Activated naive CD4-positive, alpha-beta T cell treated with anti-CD3 and anti-CD28 coated beads, Interleukin-2, amount 10 ng/mL, durations not matched to agents 7 days and 5 days (primary cell): ENCODE measurements around the gene CACNA1G.

Source experiments
- CTCF ChIA-PET: fragments of 350-600 bp; sonication (Branson Sonifier 250); formaldehyde crosslinking; loops from one replicate; lab custom pipeline; 2021; ENCODE audit warnings: antibody characterized with exemption; lab: Charles Lee
- DNase-seq: peaks from one replicate; pipeline ENCODE4 v3.0.0-alpha.2; 2020
- H3K27ac Mint-ChIP-seq: one replicate; pipeline ENCODE4 v1.8.0; 2021; ENCODE audit warnings: mild to moderate bottlenecking, moderate library complexity, mixed read lengths
- H3K27me3 Mint-ChIP-seq: one replicate; pipeline ENCODE4 v1.8.0; 2021; ENCODE audit warnings: mild to moderate bottlenecking, mixed read lengths
- H3K36me3 Mint-ChIP-seq: one replicate; pipeline ENCODE4 v1.8.0; 2021; ENCODE audit warnings: mixed read lengths
- H3K4me1 Mint-ChIP-seq: one replicate; pipeline ENCODE4 v1.8.0; 2021; ENCODE audit warnings: mixed read lengths
- H3K4me3 Mint-ChIP-seq: one replicate; pipeline ENCODE4 v1.8.0; 2021; ENCODE audit warnings: mild to moderate bottlenecking, moderate library complexity, mixed read lengths
- H3K9me3 Mint-ChIP-seq: one replicate; pipeline ENCODE4 v1.8.0; 2021; ENCODE audit warnings: mixed read lengths

Gene CACNA1G

GRCh38 chr17:50599606-50600005 lies 39.1 kb downstream of the CACNA1G start:
- Mint-ChIP-seq H3K36me3 (no peaks in the 10 kb centered on the region), H3K27ac (no peak overlapping the region), H3K4me3 (no peak overlapping the region), H3K4me1 (no peaks in the 10 kb centered on the region), H3K9me3 (no peaks in the 10 kb centered on the region), H3K27me3 (peaks cover 35% of the 10 kb centered on the region)
- CTCF ChIA-PET: no interaction called here
- no peak for DNase-seq

GRCh38 chr17:50601823-50602375 lies 41.4 kb downstream of the CACNA1G start:
- no peaks in the 10 kb centered on the region for H3K4me1 Mint-ChIP-seq
- CTCF ChIA-PET: no interaction called here
- DNase-seq: no peak
- H3K27me3 Mint-ChIP-seq: peaks cover 52% of the 10 kb centered on the region
- H3K9me3 Mint-ChIP-seq: no peaks in the 10 kb centered on the region
- H3K4me3 Mint-ChIP-seq: no peak overlapping the region
- no peaks in the 10 kb centered on the region for H3K36me3 Mint-ChIP-seq
- H3K27ac Mint-ChIP-seq: no peak overlapping the region

- H3K4me1 Mint-ChIP-seq: no peaks in the 10 kb centered on the region
- no peak overlapping the region for H3K27ac Mint-ChIP-seq
- H3K4me3 Mint-ChIP-seq: no peak overlapping the region
- H3K27me3 Mint-ChIP-seq: peaks cover 57% of the 10 kb centered on the region
- no peak for DNase-seq
- no peaks in the 10 kb centered on the region for H3K36me3 Mint-ChIP-seq
- CTCF ChIA-PET: no interaction called here
- no peaks in the 10 kb centered on the region for H3K9me3 Mint-ChIP-seq
Observed at GRCh38 chr17:50602836-50603235, 42.3 kb downstream of the CACNA1G start.

DNA sequence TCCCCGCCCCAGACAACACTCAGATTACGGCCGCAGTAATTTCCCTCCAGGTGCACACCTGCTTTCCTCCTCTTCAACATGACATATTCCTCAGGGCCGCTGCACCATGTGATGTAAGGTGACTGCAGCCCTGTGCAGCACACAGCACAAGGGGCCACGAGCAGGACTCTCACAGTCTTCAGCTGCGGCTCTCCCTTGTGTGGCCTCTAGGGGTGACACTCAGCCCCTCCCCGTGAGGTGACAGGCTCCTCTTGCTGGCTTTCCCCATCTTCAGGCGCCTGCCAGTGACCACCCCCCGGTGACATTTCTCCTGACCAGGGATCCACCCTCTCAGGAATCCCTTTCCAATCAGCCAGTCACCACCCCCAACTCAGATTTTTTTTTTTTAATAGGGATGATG lies 42.8 kb downstream of the CACNA1G start:
- Mint-ChIP-seq H3K27me3 (peaks cover 61% of the 10 kb centered on the region), H3K4me3 (no peak overlapping the region), H3K4me1 (no peaks in the 10 kb centered on the region), H3K27ac (no peak overlapping the region), H3K9me3 (no peaks in the 10 kb centered on the region), H3K36me3 (no peaks in the 10 kb centered on the region)
- CTCF ChIA-PET: no interaction called here
- DNase-seq: no peak

- no peak overlapping the region for H3K4me3 Mint-ChIP-seq
- CTCF ChIA-PET: no interaction called here
- no peak for DNase-seq
- peaks cover 67% of the 10 kb centered on the region for H3K27me3 Mint-ChIP-seq
- H3K9me3 Mint-ChIP-seq: no peaks in the 10 kb centered on the region
- no peaks in the 10 kb centered on the region for H3K36me3 Mint-ChIP-seq
- no peak overlapping the region for H3K27ac Mint-ChIP-seq
- no peaks in the 10 kb centered on the region for H3K4me1 Mint-ChIP-seq
Observed at GRCh38 chr17:50604513-50604912, 44.0 kb downstream of the CACNA1G start.

GRCh38 chr17:50605429-50605828 lies 44.9 kb downstream of the CACNA1G start:
- Mint-ChIP-seq H3K27me3 (peaks cover 72% of the 10 kb centered on the region), H3K27ac (no peak overlapping the region), H3K4me3 (no peak overlapping the region), H3K36me3 (no peaks in the 10 kb centered on the region), H3K4me1 (no peaks in the 10 kb centered on the region), H3K9me3 (no peaks in the 10 kb centered on the region)
- no peak for DNase-seq
- CTCF ChIA-PET: interaction anchor here (1.2 kb wide), 1 partner anchor 122 kb away, joined by 3 read pairs; no protein-coding TSS in a partner anchor

DNA sequence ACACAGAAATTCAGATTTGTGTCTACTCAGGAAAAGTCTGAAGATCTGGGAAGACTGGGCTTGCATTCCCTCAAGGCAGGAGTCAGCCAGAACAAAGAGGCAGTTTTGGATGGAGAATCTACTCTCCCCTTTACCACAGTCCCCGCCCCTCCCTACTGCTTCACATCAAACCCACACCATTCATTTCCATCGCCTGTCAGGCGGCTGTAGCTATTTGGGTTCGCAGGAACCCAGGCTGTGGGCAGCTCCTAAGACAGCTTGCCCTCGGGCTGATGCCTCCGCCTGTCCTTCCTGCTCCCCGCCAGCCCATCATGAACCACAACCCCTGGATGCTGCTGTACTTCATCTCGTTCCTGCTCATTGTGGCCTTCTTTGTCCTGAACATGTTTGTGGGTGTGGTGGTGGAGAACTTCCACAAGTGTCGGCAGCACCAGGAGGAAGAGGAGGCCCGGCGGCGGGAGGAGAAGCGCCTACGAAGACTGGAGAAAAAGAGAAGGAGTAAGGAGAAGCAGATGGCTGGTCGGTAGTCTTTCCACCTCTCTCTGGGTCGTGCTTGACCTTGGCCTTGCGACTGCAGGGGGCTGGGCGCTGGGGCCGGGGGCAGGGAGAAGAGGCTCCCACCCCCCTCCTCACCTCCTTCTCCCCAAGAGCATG lies 47.1 kb downstream of the CACNA1G start:
- H3K4me1 Mint-ChIP-seq: no peaks in the 10 kb centered on the region
- H3K27me3 Mint-ChIP-seq: peaks cover 69% of the 10 kb centered on the region
- CTCF ChIA-PET: interaction anchor here (1.6 kb wide), 1 partner anchor 44 kb away, joined by 3 read pairs; no protein-coding TSS in a partner anchor
- no peaks in the 10 kb centered on the region for H3K9me3 Mint-ChIP-seq
- no peaks in the 10 kb centered on the region for H3K36me3 Mint-ChIP-seq
- no peak for DNase-seq
- no peak overlapping the region for H3K4me3 Mint-ChIP-seq
- no peak overlapping the region for H3K27ac Mint-ChIP-seq

DNA sequence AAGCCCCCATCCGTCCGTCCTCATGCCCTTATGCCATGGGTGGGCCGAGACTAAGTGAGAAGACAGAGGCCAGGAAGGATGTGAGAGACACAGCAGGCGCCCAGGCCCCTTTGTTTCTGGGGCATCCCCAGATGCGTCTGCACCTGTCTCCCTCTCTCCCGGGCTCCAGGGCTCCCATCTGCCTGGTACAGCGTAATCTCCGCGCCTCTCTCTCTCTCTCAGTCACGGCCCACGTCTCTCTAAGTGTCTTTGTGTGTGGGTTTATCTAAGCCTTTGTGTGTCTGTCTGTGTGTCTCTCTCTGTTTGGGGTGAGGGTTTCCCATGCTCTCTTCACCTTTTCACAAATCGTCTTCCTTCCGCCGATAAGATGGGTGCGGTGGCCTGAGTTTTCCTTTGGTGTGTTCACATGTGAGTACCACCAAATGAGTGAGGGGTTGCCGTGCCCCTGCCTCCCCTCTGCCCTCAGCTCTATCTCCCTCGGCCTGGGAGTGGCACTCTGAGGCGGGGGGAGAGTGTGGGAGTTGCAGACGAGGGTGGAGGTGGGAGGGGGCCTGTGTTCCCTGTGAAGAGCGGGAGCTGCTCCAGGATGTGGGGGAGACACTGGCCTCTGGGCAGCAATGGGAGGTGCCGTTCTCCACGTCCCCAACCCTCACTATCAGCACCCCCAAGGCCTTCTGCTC lies 48.3 kb downstream of the CACNA1G start:
- Mint-ChIP-seq H3K27me3 (peaks cover 70% of the 10 kb centered on the region), H3K4me1 (peaks cover under 1% of the 10 kb centered on the region), H3K4me3 (no peak overlapping the region), H3K9me3 (no peaks in the 10 kb centered on the region), H3K27ac (no peak overlapping the region), H3K36me3 (no peaks in the 10 kb centered on the region)
- CTCF ChIA-PET: interaction anchor here (1.6 kb wide), 1 partner anchor 45 kb away, joined by 3 read pairs; no protein-coding TSS in a partner anchor
- no peak for DNase-seq

GRCh38 chr17:50609380-50610074 lies 49.0 kb downstream of the CACNA1G start:
- CTCF ChIA-PET: no interaction called here
- Mint-ChIP-seq H3K4me1 (peaks cover 7% of the 10 kb centered on the region), H3K27me3 (peaks cover 70% of the 10 kb centered on the region), H3K36me3 (no peaks in the 10 kb centered on the region), H3K9me3 (no peaks in the 10 kb centered on the region), H3K27ac (no peak overlapping the region), H3K4me3 (no peak overlapping the region)
- no peak for DNase-seq

GRCh38 chr17:50611634-50612033 lies 51.1 kb downstream of the CACNA1G start:
- DNase-seq: no peak
- H3K4me3 Mint-ChIP-seq: no peak overlapping the region
- H3K27me3 Mint-ChIP-seq: peaks cover 70% of the 10 kb centered on the region
- H3K9me3 Mint-ChIP-seq: no peaks in the 10 kb centered on the region
- H3K27ac Mint-ChIP-seq: no peak overlapping the region
- CTCF ChIA-PET: no interaction called here
- peaks cover 7% of the 10 kb centered on the region for H3K4me1 Mint-ChIP-seq
- no peaks in the 10 kb centered on the region for H3K36me3 Mint-ChIP-seq

DNA sequence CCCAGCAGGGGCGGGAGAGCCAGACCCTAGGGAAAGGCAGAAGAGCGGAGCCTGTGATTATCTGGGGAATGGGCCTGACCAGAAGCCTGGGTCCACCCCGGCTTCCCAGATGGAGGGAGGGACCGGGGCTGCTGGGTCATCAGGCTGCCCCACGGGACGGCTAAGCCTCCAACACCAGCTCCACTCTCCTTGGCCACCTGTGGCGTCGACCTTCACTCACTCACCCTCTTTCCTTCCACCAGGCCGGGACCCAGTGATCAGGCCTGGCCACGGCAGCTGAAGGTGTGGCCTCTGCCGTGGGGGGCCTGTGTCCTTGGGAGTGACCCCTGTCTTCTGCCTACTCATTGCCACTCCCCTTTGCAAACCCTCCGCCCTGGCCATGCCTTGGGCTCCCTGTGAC lies 51.8 kb downstream of the CACNA1G start:
- Mint-ChIP-seq H3K27ac (no peak overlapping the region), H3K4me1 (peaks cover 7% of the 10 kb centered on the region), H3K27me3 (peaks cover 67% of the 10 kb centered on the region), H3K4me3 (no peak overlapping the region), H3K36me3 (no peaks in the 10 kb centered on the region), H3K9me3 (no peaks in the 10 kb centered on the region)
- CTCF ChIA-PET: no interaction called here
- no peak for DNase-seq

GRCh38 chr17:50613007-50613992 lies 52.8 kb downstream of the CACNA1G start:
- CTCF ChIA-PET: no interaction called here
- H3K36me3 Mint-ChIP-seq: no peaks in the 10 kb centered on the region
- no peaks in the 10 kb centered on the region for H3K9me3 Mint-ChIP-seq
- peaks cover 7% of the 10 kb centered on the region for H3K4me1 Mint-ChIP-seq
- H3K27ac Mint-ChIP-seq: no peak overlapping the region
- DNase-seq: no peak
- peaks cover 57% of the 10 kb centered on the region for H3K27me3 Mint-ChIP-seq
- no peak overlapping the region for H3K4me3 Mint-ChIP-seq

DNA sequence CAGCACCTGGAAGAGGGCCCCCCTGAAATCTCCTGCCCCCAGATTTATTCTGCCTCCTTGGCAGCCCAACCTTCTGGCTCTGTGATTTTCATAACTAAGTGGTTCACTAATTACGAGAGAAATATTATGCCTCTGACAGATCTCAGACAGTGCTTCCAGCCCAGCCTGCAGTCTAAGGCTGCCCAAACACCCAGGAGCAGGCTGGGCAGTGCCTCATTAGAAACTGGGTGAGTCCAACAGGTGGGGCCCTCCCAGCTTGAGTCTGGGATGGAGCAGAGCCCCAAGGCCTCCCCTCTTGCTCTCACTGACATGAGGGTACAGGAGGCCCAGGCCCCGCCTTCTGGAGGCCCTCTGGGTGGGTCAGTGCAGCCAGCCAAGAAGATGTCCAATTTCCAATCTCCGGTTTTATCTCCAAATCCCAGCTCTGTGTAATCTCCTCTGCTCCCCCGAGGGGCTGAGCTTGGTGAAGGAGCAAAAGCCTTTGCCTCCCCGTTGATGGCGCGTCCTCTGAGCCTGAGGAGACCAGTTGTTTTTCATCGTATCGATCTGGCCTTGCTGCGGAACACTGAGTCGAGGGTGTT lies 54.0 kb downstream of the CACNA1G start:
- CTCF ChIA-PET: no interaction called here
- H3K27me3 Mint-ChIP-seq: peaks cover 57% of the 10 kb centered on the region
- no peak overlapping the region for H3K27ac Mint-ChIP-seq
- no peak overlapping the region for H3K4me3 Mint-ChIP-seq
- peaks cover 7% of the 10 kb centered on the region for H3K4me1 Mint-ChIP-seq
- H3K9me3 Mint-ChIP-seq: no peaks in the 10 kb centered on the region
- H3K36me3 Mint-ChIP-seq: no peaks in the 10 kb centered on the region
- DNase-seq: no peak
